Endothelial cell of umbilical vein (primary cell): ENCODE measurements around the gene SNX10. TPM values are rescaled to one million over a fixed set of nuclear protein-coding genes. Genes with fewer than 3 reads are reported as not detected.

ENCODE experiments used
- BruUV-seq: library from RNA; stranded (reverse); fragments of 400-500 nt; replicated peaks from 2 replicates; lab custom pipeline; 2021; lab: Mats Ljungman, UMichigan
- CTCF ChIA-PET: fragments of 300-600, 350-600 bp; sonication (Branson Sonifier 250); formaldehyde crosslinking; loops from one replicate; lab custom pipeline; 2021; ENCODE audit warnings: antibody characterized with exemption, inconsistent platforms; lab: Charles Lee
- POLR2A ChIA-PET: fragments of 300-600, 350-600 bp; sonication (Branson Sonifier 250); formaldehyde crosslinking; loops from one replicate; lab custom pipeline; 2021; ENCODE audit warnings: antibody characterized with exemption, inconsistent platforms; lab: Charles Lee
- DNase-seq: peaks from one replicate; pipeline ENCODE4 v3.0.0-alpha.2; 2011; ENCODE audit warnings: low read depth, low spot score
- FAIRE-seq: peaks from 2 replicates; lab custom pipeline; 2011; peaks lifted over from hg19 to GRCh38; lab: Jason Lieb, UNC
- H2AFZ ChIP-seq: 2 replicates; pipeline ENCODE4 v1.6.0; 2012; ENCODE audit warnings: low read depth, low read length, control low read depth, inconsistent platforms
- H3K27ac ChIP-seq: 2 replicates; pipeline ENCODE4 v1.5.1; 2011; ENCODE audit warnings: low read depth, mild to moderate bottlenecking, control low read depth, low read length, moderate library complexity; ENCODE audit not compliant: insufficient read depth
- H3K27me3 ChIP-seq, 2 experiments: 2 replicates each; pipeline versions ENCODE4 v1.6.0 to v1.6.1; 2011; ENCODE audit warnings: low read length in 2 of 2, mixed read lengths in 1 of 2; ENCODE audit not compliant: control insufficient read depth in 2 of 2, insufficient read depth in 2 of 2
- H3K36me3 ChIP-seq, 2 experiments: 2 replicates in 1 of 2; 3 replicates in 1 of 2; pipeline ENCODE4 v1.5.1; 2011; ENCODE audit warnings: low read length in 2 of 2, mild to moderate bottlenecking in 1 of 2, moderate library complexity in 1 of 2; ENCODE audit not compliant: control insufficient read depth in 2 of 2, insufficient read depth in 2 of 2; ENCODE audit errors: extremely low read depth in 1 of 2
- H3K4me1 ChIP-seq: 3 replicates; pipeline ENCODE4 v1.5.1; 2011; ENCODE audit warnings: mild to moderate bottlenecking, low read length; ENCODE audit not compliant: control insufficient read depth, insufficient read depth; ENCODE audit errors: extremely low read depth
- H3K4me2 ChIP-seq: 2 replicates; pipeline ENCODE4 v1.6.1; 2011; ENCODE audit warnings: low read length, control low read depth, mixed read lengths; ENCODE audit not compliant: insufficient read depth
- H3K4me3 ChIP-seq, 3 experiments: fragments of 200-600 bp in 1 of 3; sonication (generic), shearing (Covaris generic) in 1 of 3; replicated peaks in 1 of 3; 2 replicates each; pipeline ENCODE4 v1.5.1; 2011 to 2016; ENCODE audit warnings: control low read depth in 3 of 3, low read length in 3 of 3, mild to moderate bottlenecking in 2 of 3, inconsistent platforms in 1 of 3, low read depth in 1 of 3, moderate library complexity in 1 of 3; ENCODE audit not compliant: insufficient read depth in 1 of 3
- H3K79me2 ChIP-seq: 2 replicates; pipeline ENCODE4 v1.6.0; 2012; ENCODE audit warnings: low read length, inconsistent platforms; ENCODE audit not compliant: control insufficient read depth, insufficient read depth
- H3K9ac ChIP-seq: replicated peaks from 2 replicates; pipeline ENCODE3; 2011; ENCODE audit warnings: low read length, control low read depth; ENCODE audit not compliant: insufficient read depth; ENCODE audit errors: extremely low read depth
- H3K9me1 ChIP-seq: replicated peaks from 3 replicates; pipeline ENCODE4 v1.6.0; 2011; ENCODE audit warnings: mild to moderate bottlenecking, low read length; ENCODE audit not compliant: control insufficient read depth, insufficient read depth; ENCODE audit errors: extremely low read depth
- H3K9me3 ChIP-seq: replicated peaks from 2 replicates; pipeline ENCODE4 v1.5.1; 2012; ENCODE audit warnings: low read length, inconsistent platforms; ENCODE audit not compliant: control insufficient read depth, insufficient read depth
- H4K20me1 ChIP-seq: replicated peaks from 2 replicates; pipeline ENCODE3; 2011; ENCODE audit warnings: mild to moderate bottlenecking, low read length; ENCODE audit not compliant: control insufficient read depth, insufficient read depth; ENCODE audit errors: extremely low read depth
- EZH2 ChIP-seq: IDR thresholded peaks from 2 replicates; pipeline ENCODE4 v1.6.1; 2012; ENCODE audit warnings: borderline replicate concordance, low read depth, mild to moderate bottlenecking, moderate library complexity, low read length, inconsistent platforms; ENCODE audit not compliant: severe bottlenecking
- FOS ChIP-seq: IDR thresholded peaks from 2 replicates; pipeline ENCODE4 v1.6.1; 2011; ENCODE audit warnings: mild to moderate bottlenecking, low read length, moderate library complexity, borderline replicate concordance; ENCODE audit not compliant: insufficient read depth
- GATA2 ChIP-seq: IDR thresholded peaks from 2 replicates; pipeline ENCODE4 v1.7.0; 2011; ENCODE audit warnings: low read depth, mild to moderate bottlenecking, moderate library complexity, mixed read lengths, low read length; ENCODE audit not compliant: insufficient read length, insufficient read depth
- JUN ChIP-seq: IDR thresholded peaks from 2 replicates; pipeline ENCODE4 v1.6.1; 2011; ENCODE audit warnings: borderline replicate concordance, low read depth; ENCODE audit not compliant: insufficient read length, insufficient read depth
- MYC ChIP-seq: IDR thresholded peaks from one replicate; pipeline ENCODE4 v1.6.1; 2011; ENCODE audit warnings: mild to moderate bottlenecking, low read depth, low read length
- POLR2A ChIP-seq: IDR thresholded peaks from 2 replicates; pipeline ENCODE4 v1.6.1; 2012; ENCODE audit warnings: low read depth, mild to moderate bottlenecking, control low read depth, low read length
- POLR2AphosphoS5 ChIP-seq: IDR thresholded peaks from 2 replicates; pipeline ENCODE4 v1.6.1; 2012; ENCODE audit warnings: low read depth, mild to moderate bottlenecking, control low read depth, low read length, moderate library complexity; ENCODE audit not compliant: insufficient read depth
- dilution Hi-C: fragments of 300-500 bp; cut with MboI; formaldehyde crosslinking; loops from one replicate; pipeline ENCODE4 v1.15.0; 2019; ENCODE audit warnings: low sequenced_read_pairs; ENCODE audit not compliant: extremely low pct_ligation_motif_present
- intact Hi-C: fragments of 100-400 bp; cut with micrococcal nuclease; formaldehyde crosslinking; loops from one replicate; pipeline ENCODE4 v1.10.0; 2022
- polyA plus RNA-seq, 4 experiments: library from polyadenylated mRNA; depleted of rRNA in 3 of 4; stranded (reverse) in 3 of 4; unstranded in 1 of 4; fragments of >200 nt; gene quantifications; 2 replicates each; pipeline versions ENCODE4 v1.2.1 to v1.2.3, GENCODE V29; 2011 to 2012; ENCODE audit warnings: missing spikeins in 1 of 4
- total RNA-seq: library from RNA; stranded (reverse); gene quantifications from 2 replicates; pipeline ENCODE4 v1.2.3, GENCODE V29; 2021
- TF ChIP-seq, protein P1 (sequence below): IDR thresholded peaks from 2 replicates; pipeline ENCODE4 v1.6.1; 2011; ENCODE audit not compliant: insufficient read depth, insufficient read length
- TF ChIP-seq, protein P2 (sequence below), 2 donors: IDR thresholded peaks; 1 replicate in 1 of 2; 2 replicates in 1 of 2; pipeline ENCODE4 v1.5.1; 2011; ENCODE audit warnings: low read length in 2 of 2, mild to moderate bottlenecking in 2 of 2, moderate library complexity in 2 of 2, control low read depth in 1 of 2, inconsistent platforms in 1 of 2, low read depth in 1 of 2; ENCODE audit not compliant: insufficient read depth in 1 of 2; ENCODE audit errors: extremely low read depth in 1 of 2

The SNX10 gene
- total and polyA plus RNA-seq, 2 donors (not counting 3 experiments of a cell fraction or from before 2014, with no cell fraction given): 0.25 to 0.80 TPM

DNA sequence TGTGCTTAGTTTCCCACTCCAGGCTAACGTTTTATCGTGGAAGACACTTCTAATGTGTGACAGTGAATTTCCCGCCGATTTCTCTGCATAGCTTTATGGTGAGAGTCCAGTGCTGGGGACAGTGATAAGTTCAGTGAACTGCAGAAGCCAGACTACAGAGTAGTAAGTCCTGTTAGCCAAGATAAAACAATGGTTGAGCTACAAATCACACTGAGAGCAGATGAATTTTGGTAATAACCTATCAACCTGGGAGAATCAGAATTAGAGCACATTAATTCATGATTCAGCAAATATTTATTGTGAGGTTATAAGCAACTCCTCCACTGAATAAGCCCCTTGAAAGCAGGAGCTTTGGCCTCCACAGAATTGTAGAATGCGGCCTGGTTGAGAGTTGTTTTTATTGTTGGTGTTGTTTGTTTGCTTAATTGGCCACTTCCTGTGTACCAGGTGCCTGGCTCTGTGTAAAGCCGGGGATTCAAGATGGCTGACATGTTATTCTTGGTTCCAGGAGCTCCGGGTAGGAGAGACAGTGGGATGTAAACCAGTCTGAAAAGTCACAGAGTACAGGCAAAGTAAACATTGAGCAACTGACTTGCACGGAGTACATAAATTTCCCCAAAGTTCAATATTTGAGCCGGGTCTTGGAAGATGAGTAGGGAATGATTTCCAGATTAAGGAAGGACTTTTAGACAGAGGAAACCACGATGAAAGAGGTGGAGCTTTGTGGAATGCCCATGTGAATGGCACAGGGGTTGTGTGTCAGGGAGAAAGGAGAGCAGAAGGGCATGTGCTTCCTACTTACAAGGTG, 112.7 kb downstream of the SNX10 start:
- H3K4me2 ChIP-seq: no peak overlapping the region
- no peaks in the 10 kb centered on the region for H3K9me1 ChIP-seq
- no peak overlapping the region for H3K27ac ChIP-seq
- H3K27me3 ChIP-seq: no peaks in the 10 kb centered on the region
- no peak overlapping the region for H3K9ac ChIP-seq
- H2AFZ ChIP-seq: no peak overlapping the region
- intact Hi-C loops (no loop called here), dilution Hi-C loops (no loop called here)
- no peaks in the 10 kb centered on the region for H3K4me1 ChIP-seq
- H3K36me3 ChIP-seq: no peaks in the 10 kb centered on the region
- no peaks in the 10 kb centered on the region for H3K9me3 ChIP-seq
- no peak for FAIRE-seq
- ChIA-PET CTCF (interaction anchor here (0.9 to 1.6 kb wide), 4 partner anchors 9 to 44 kb away, joined by 3 to 4 read pairs (median 4); no protein-coding TSS in a partner anchor), POLR2A (no interaction called here)
- TF ChIP-seq POLR2A (no peak), MYC (no peak), POLR2AphosphoS5 (no peak), GATA2 (no peak), EZH2 (no peak), FOS (no peak), JUN (no peak)
- TF ChIP-seq, protein P1, sequence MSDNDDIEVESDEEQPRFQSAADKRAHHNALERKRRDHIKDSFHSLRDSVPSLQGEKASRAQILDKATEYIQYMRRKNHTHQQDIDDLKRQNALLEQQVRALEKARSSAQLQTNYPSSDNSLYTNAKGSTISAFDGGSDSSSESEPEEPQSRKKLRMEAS: no peak
- TF ChIP-seq, protein P2, sequence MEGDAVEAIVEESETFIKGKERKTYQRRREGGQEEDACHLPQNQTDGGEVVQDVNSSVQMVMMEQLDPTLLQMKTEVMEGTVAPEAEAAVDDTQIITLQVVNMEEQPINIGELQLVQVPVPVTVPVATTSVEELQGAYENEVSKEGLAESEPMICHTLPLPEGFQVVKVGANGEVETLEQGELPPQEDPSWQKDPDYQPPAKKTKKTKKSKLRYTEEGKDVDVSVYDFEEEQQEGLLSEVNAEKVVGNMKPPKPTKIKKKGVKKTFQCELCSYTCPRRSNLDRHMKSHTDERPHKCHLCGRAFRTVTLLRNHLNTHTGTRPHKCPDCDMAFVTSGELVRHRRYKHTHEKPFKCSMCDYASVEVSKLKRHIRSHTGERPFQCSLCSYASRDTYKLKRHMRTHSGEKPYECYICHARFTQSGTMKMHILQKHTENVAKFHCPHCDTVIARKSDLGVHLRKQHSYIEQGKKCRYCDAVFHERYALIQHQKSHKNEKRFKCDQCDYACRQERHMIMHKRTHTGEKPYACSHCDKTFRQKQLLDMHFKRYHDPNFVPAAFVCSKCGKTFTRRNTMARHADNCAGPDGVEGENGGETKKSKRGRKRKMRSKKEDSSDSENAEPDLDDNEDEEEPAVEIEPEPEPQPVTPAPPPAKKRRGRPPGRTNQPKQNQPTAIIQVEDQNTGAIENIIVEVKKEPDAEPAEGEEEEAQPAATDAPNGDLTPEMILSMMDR (IDR thresholded peaks at IDR 0.05; ENCODE audit: extremely low read depth in 1 of 2, insufficient read depth in 1 of 2, low read depth in 1 of 2, low read length in 2 of 2): no peak
- no peaks in the 10 kb centered on the region for H3K79me2 ChIP-seq
- H4K20me1 ChIP-seq: no peaks in the 10 kb centered on the region
- no peak for DNase-seq
- no peak overlapping the region for H3K4me3 ChIP-seq
- no TSS peak for BruUV-seq
